CD4-positive, alpha-beta memory T cell (primary cell): Measurements from ENCODE around the gene SYNCRIP. TPM values are rescaled to one million over a fixed set of nuclear protein-coding genes. Genes with fewer than 3 reads are reported as not detected.
A peak's percentile ranks its signal among the peaks of the same experiment; 100 is the strongest.

Source experiments
- CTCF ChIA-PET: fragments of 350-600 bp; sonication (Branson Sonifier 250); formaldehyde crosslinking; loops from one replicate; lab custom pipeline; 2021; ENCODE audit warnings: inconsistent platforms; ENCODE audit not compliant: partially characterized antibody; lab: Charles Lee
- POLR2A ChIA-PET: fragments of 350-600 bp; sonication (Branson Sonifier 250); formaldehyde crosslinking; loops from one replicate; lab custom pipeline; 2021; ENCODE audit not compliant: partially characterized antibody; lab: Charles Lee
- DNase-seq, 5 donors: peaks; one replicate each; pipeline versions ENCODE4 v3.0.0 to v3.0.0-alpha.2; 2020 to 2022; ENCODE audit warnings: mixed read lengths in 1 of 5
- H3K27ac ChIP-seq: one replicate; pipeline ENCODE4 v1.7.0; 2013; ENCODE audit warnings: low read depth, low read length
- H3K27me3 ChIP-seq: 2 replicates; pipeline ENCODE4 v1.7.0; 2013; ENCODE audit warnings: mild to moderate bottlenecking, low read length, moderate library complexity; ENCODE audit not compliant: insufficient read depth
- H3K36me3 ChIP-seq: 2 replicates; pipeline ENCODE4 v1.7.0; 2013; ENCODE audit warnings: mild to moderate bottlenecking, low read length, moderate library complexity; ENCODE audit not compliant: insufficient read depth
- H3K4me1 ChIP-seq: 2 replicates; pipeline ENCODE4 v1.7.0; 2013; ENCODE audit warnings: mild to moderate bottlenecking, low read length, moderate library complexity; ENCODE audit not compliant: insufficient read depth
- H3K4me3 ChIP-seq, 2 donors: one replicate each; pipeline ENCODE4 v1.7.0; 2013; ENCODE audit warnings: low read length in 2 of 2, mild to moderate bottlenecking in 1 of 2
- H3K9me3 ChIP-seq, 2 donors: one replicate each; pipeline ENCODE4 v1.7.0; 2013; ENCODE audit warnings: low read length in 2 of 2, control low read depth in 1 of 2; ENCODE audit not compliant: control insufficient read depth in 1 of 2
- H3K27ac Mint-ChIP-seq, 7 donors: one replicate each; pipeline ENCODE4 v1.8.0; 2020 to 2021; ENCODE audit warnings: mixed read lengths in 7 of 7, mild to moderate bottlenecking in 6 of 7, inconsistent platforms in 3 of 7, moderate library complexity in 3 of 7
- H3K27me3 Mint-ChIP-seq, 2 donors: one replicate each; pipeline ENCODE4 v1.8.0; 2020 to 2021; ENCODE audit warnings: mixed read lengths in 2 of 2
- H3K36me3 Mint-ChIP-seq, 2 donors: one replicate each; pipeline ENCODE4 v1.8.0; 2020 to 2021; ENCODE audit warnings: mixed read lengths in 2 of 2, inconsistent platforms in 1 of 2, mild to moderate bottlenecking in 1 of 2
- H3K4me1 Mint-ChIP-seq, 4 donors: one replicate each; pipeline ENCODE4 v1.8.0; 2020 to 2021; ENCODE audit warnings: mixed read lengths in 4 of 4, mild to moderate bottlenecking in 1 of 4
- H3K4me3 Mint-ChIP-seq, 8 donors: one replicate each; pipeline ENCODE4 v1.8.0; 2020 to 2021; ENCODE audit warnings: mixed read lengths in 8 of 8, mild to moderate bottlenecking in 7 of 8, moderate library complexity in 6 of 8, inconsistent platforms in 3 of 8
- H3K9me3 Mint-ChIP-seq, 8 donors: one replicate each; pipeline ENCODE4 v1.8.0; 2020 to 2021; ENCODE audit warnings: mixed read lengths in 8 of 8, mild to moderate bottlenecking in 5 of 8, inconsistent platforms in 3 of 8, moderate library complexity in 1 of 8
- intact Hi-C: fragments of 100-400 bp; cut with micrococcal nuclease; formaldehyde crosslinking; loops from one replicate; pipeline ENCODE4 v1.15.1; 2023
- polyA plus RNA-seq, 2 donors: library from polyadenylated mRNA; unstranded; fragments of 300-500 nt; fragmentation: Illumina TruSeq; gene quantifications; one replicate each; pipeline ENCODE4 v1.2.3, GENCODE V29; 2021
- total RNA-seq, 2 experiments: library from RNA; stranded (reverse); gene quantifications; one replicate each; pipeline ENCODE4 v1.2.3, GENCODE V29; 2021

SYNCRIP gene
- total and polyA plus RNA-seq, 4 experiments from 2014 or later = 52.1 to 94.1 (median 82.8) TPM

- no peaks in the 10 kb centered on the region for H3K4me1 ChIP-seq
- Mint-ChIP-seq H3K4me1 (peaks cover 4 to 6% (median 5%) of the 10 kb centered on the region in 4 donors), H3K9me3 (no peaks in the 10 kb centered on the region), H3K27me3 (no peaks in the 10 kb centered on the region), H3K4me3 (no peak overlapping the region), H3K27ac (peak overlapping the region in 2 of 7 donors; percentile 31 to 77), H3K36me3 (peaks cover 24 to 59% of the 10 kb centered on the region in 2 donors)
- DNase-seq = no peak
- peaks cover 38% of the 10 kb centered on the region for H3K36me3 ChIP-seq
- CTCF ChIA-PET = interaction anchor here (1.1 to 2.0 kb wide), 2 partner anchors 17 to 68 kb away, joined by 4 to 5 read pairs; partner anchors contain the start of gene SNX14
- no peaks in the 10 kb centered on the region for H3K27me3 ChIP-seq
- H3K4me3 ChIP-seq = no peak overlapping the region
- intact Hi-C loops = no loop called here
- no peak overlapping the region for H3K27ac ChIP-seq
- POLR2A ChIA-PET = interaction anchor here (1.1 to 2.9 kb wide), 2 partner anchors 65 to 68 kb away, joined by 3 to 14 read pairs; no protein-coding TSS in a partner anchor
- H3K9me3 ChIP-seq = no peaks in the 10 kb centered on the region
These were observed 32.3 kb downstream of the SYNCRIP start for GRCh38 chr6:85610182-85610895.

GRCh38 chr6:85602100-85602499, 40.6 kb downstream of the SYNCRIP start:
- peaks cover 0 to 6% (median 2%) of the 10 kb centered on the region in 4 donors for H3K4me1 Mint-ChIP-seq
- H3K36me3 Mint-ChIP-seq = peaks cover 0 to 7% of the 10 kb centered on the region in 2 donors
- DNase-seq = no peak
- Histone ChIP-seq H3K27ac (no peak overlapping the region), H3K9me3 (no peaks in the 10 kb centered on the region), H3K27me3 (no peaks in the 10 kb centered on the region), H3K36me3 (no peaks in the 10 kb centered on the region), H3K4me1 (no peaks in the 10 kb centered on the region), H3K4me3 (no peak overlapping the region)
- H3K9me3 Mint-ChIP-seq = peaks cover 0 to 1% (median 0%) of the 10 kb centered on the region in 8 donors
- intact Hi-C loops = no loop called here
- H3K27ac Mint-ChIP-seq = peak overlapping the region in 1 of 7 donors; percentile 31
- no peaks in the 10 kb centered on the region for H3K27me3 Mint-ChIP-seq
- ChIA-PET CTCF (interaction anchor here (0.6 kb wide), 1 partner anchor 127 kb away, joined by 3 read pairs; no protein-coding TSS in a partner anchor), POLR2A (interaction anchor here (0.7 to 0.9 kb wide), 2 partner anchors 9 to 72 kb away, joined by 3 read pairs; no protein-coding TSS in a partner anchor)
- H3K4me3 Mint-ChIP-seq = no peak overlapping the region

GRCh38 chr6:85600713-85601313, 41.9 kb downstream of the SYNCRIP start:
- H3K36me3 Mint-ChIP-seq = peaks cover 0 to 7% of the 10 kb centered on the region in 2 donors

GRCh38 chr6:85594197-85594930, 48.3 kb downstream of the SYNCRIP start:
- Mint-ChIP-seq H3K36me3 (peaks cover 10 to 29% of the 10 kb centered on the region in 2 donors), H3K9me3 (peaks cover 0 to 4% (median 0%) of the 10 kb centered on the region in 8 donors), H3K27ac (peak overlapping the region; percentile 96 to 99 (median 98)), H3K27me3 (no peaks in the 10 kb centered on the region), H3K4me1 (peaks cover 27 to 53% (median 38%) of the 10 kb centered on the region in 4 donors), H3K4me3 (peak overlapping the region; percentile 92 to 98 (median 96))
- ChIA-PET CTCF (interaction anchor here (0.9 to 2.2 kb wide), 6 partner anchors 10 to 83 kb away, joined by 3 to 17 read pairs (median 4); no protein-coding TSS in a partner anchor), POLR2A (interaction anchor here (0.6 to 7.5 kb wide), 12 partner anchors 9 to 84 kb away, joined by 3 to 162 read pairs (median 8); partner anchors contain the start of gene SYNCRIP)
- Histone ChIP-seq H3K27ac (peak overlapping the region; percentile 83), H3K4me1 (peaks cover 28% of the 10 kb centered on the region), H3K9me3 (no peaks in the 10 kb centered on the region), H3K27me3 (no peaks in the 10 kb centered on the region), H3K4me3 (peak overlapping the region; percentile 59 to 86), H3K36me3 (no peaks in the 10 kb centered on the region)
- peak in 4 of 5 donors; percentile 39 to 82 (median 42) for DNase-seq
- intact Hi-C loops = loop anchor here (1.0 to 5.0 kb wide), 4 partner anchors 48 to 1367 kb away; partner anchors contain the start of genes CEP162 and SYNCRIP

More at GRCh38 chr6:85600713-85601313, 41.9 kb downstream of the SYNCRIP start:
- Mint-ChIP-seq H3K4me3 (no peak overlapping the region), H3K27me3 (no peaks in the 10 kb centered on the region), H3K9me3 (peaks cover 0 to 1% (median 0%) of the 10 kb centered on the region in 8 donors), H3K4me1 (peaks cover 0 to 6% (median 3%) of the 10 kb centered on the region in 4 donors), H3K27ac (peak overlapping the region in 5 of 7 donors; percentile 39 to 86 (median 78))
- H3K36me3 ChIP-seq = no peaks in the 10 kb centered on the region
- ChIA-PET POLR2A (interaction anchor here (1.2 kb wide), 1 partner anchor 38 kb away, joined by 4 read pairs; no protein-coding TSS in a partner anchor), CTCF (interaction anchor here (0.6 kb wide), 1 partner anchor 183 kb away, joined by 3 read pairs; no protein-coding TSS in a partner anchor)
- DNase-seq = no peak
- H3K27me3 ChIP-seq = no peaks in the 10 kb centered on the region
- no peak overlapping the region for H3K27ac ChIP-seq
- no peaks in the 10 kb centered on the region for H3K4me1 ChIP-seq
- no peak overlapping the region for H3K4me3 ChIP-seq
- no peaks in the 10 kb centered on the region for H3K9me3 ChIP-seq
- intact Hi-C loops = no loop called here

GRCh38 chr6:85593438-85594196, 49.1 kb downstream of the SYNCRIP start, which contains the start of gene SNX14:
Gene SNX14, minus strand, starts transcription at chr6:85593858. Its CDS starts 140 bp downstream, at chr6:85593718.
- H3K4me3 ChIP-seq = peak within 1 kb of the TSS; percentile 59 to 86
- CTCF ChIA-PET = interaction anchor here (0.6 to 2.7 kb wide), 12 partner anchors 9 to 84 kb away, joined by 3 to 17 read pairs (median 3); no protein-coding TSS in a partner anchor
- peaks cover 29 to 56% (median 43%) of the 10 kb centered on the region in 4 donors for H3K4me1 Mint-ChIP-seq
- peaks cover 0 to 4% (median 0%) of the 10 kb centered on the region in 8 donors for H3K9me3 Mint-ChIP-seq
- intact Hi-C loops = loop anchor here (1.0 to 5.0 kb wide), 5 partner anchors 49 to 1366 kb away; partner anchors contain the start of genes CEP162 and SYNCRIP
- no peaks in the 10 kb centered on the region for H3K27me3 ChIP-seq
- peak within 1 kb of the TSS; percentile 83 for H3K27ac ChIP-seq
- POLR2A ChIA-PET = interaction anchor here (0.6 to 7.5 kb wide), 16 partner anchors 8 to 85 kb away, joined by 3 to 162 read pairs (median 4); partner anchors contain the start of gene SYNCRIP
- H3K27me3 Mint-ChIP-seq = no peaks in the 10 kb centered on the region
- H3K27ac Mint-ChIP-seq = peak within 1 kb of the TSS; percentile 96 to 99 (median 98)
- no peaks in the 10 kb centered on the region for H3K9me3 ChIP-seq
- peak; percentile 74 to 87 (median 78) for DNase-seq
- peak within 1 kb of the TSS; percentile 92 to 98 (median 96) for H3K4me3 Mint-ChIP-seq
- H3K4me1 ChIP-seq = peaks cover 33% of the 10 kb centered on the region
- H3K36me3 ChIP-seq = no peaks in the 10 kb centered on the region
- H3K36me3 Mint-ChIP-seq = peaks cover 17 to 32% of the 10 kb centered on the region in 2 donors
